A673 (cell line): ENCODE data around the gene UBR4. TPM values are rescaled to one million over a fixed set of nuclear protein-coding genes. Genes with fewer than 3 reads are reported as not detected.
A peak's percentile ranks its signal among the peaks of the same experiment; 100 is the strongest.

ENCODE experiments used
- BruUV-seq: library from RNA; stranded (reverse); fragments of 400-500 nt; replicated peaks from 2 replicates; lab custom pipeline; 2021; lab: Mats Ljungman, UMichigan
- CTCF ChIA-PET: fragments of 300-600 bp; sonication (Branson Sonifier 250); formaldehyde crosslinking; loops from one replicate; lab custom pipeline; 2022; ENCODE audit warnings: antibody characterized with exemption; lab: Charles Lee
- POLR2A ChIA-PET: fragments of 300-600 bp; sonication (Branson Sonifier 250); formaldehyde crosslinking; loops from one replicate; lab custom pipeline; 2022; ENCODE audit warnings: antibody characterized with exemption; ENCODE audit not compliant: low non-redundant PET; lab: Charles Lee
- DNase-seq: peaks from one replicate; pipeline ENCODE4 v3.0.0-alpha.2; 2015; ENCODE audit warnings: low spot score
- H3K27ac ChIP-seq: fragments of 200-600 bp; sonication (generic); 2 replicates; pipeline ENCODE4 v1.5.1; 2016; ENCODE audit warnings: mixed run types, low read depth, mild to moderate bottlenecking, mixed read lengths, antibody characterized with exemption, low read length; ENCODE audit not compliant: poor library complexity, severe bottlenecking
- H3K27me3 ChIP-seq: fragments of 200-600 bp; sonication (generic); replicated peaks from 2 replicates; pipeline ENCODE4 v1.6.1; 2017; ENCODE audit warnings: mixed run types, low read depth, mild to moderate bottlenecking, mixed read lengths, antibody characterized with exemption, low read length; ENCODE audit not compliant: insufficient read depth, poor library complexity
- H3K36me3 ChIP-seq: fragments of 200-600 bp; sonication (generic); 2 replicates; pipeline ENCODE4 v1.6.1; 2016; ENCODE audit warnings: mixed run types, mild to moderate bottlenecking, mixed read lengths, antibody characterized with exemption, low read length; ENCODE audit not compliant: insufficient read depth, poor library complexity, severe bottlenecking
- H3K4me1 ChIP-seq: fragments of 200-600 bp; sonication (generic); 2 replicates; pipeline ENCODE4 v1.6.1; 2017; ENCODE audit warnings: mixed run types, mild to moderate bottlenecking, mixed read lengths, antibody characterized with exemption, low read length; ENCODE audit not compliant: insufficient read depth, poor library complexity, severe bottlenecking
- H3K4me3 ChIP-seq: fragments of 200-600 bp; sonication (generic); 2 replicates; pipeline ENCODE4 v1.5.1; 2016; ENCODE audit warnings: low read depth, mixed run types, mild to moderate bottlenecking, mixed read lengths, low read length; ENCODE audit not compliant: poor library complexity, severe bottlenecking
- H3K9me3 ChIP-seq: fragments of 200-600 bp; sonication (generic); 2 replicates; pipeline ENCODE4 v1.6.1; 2016; ENCODE audit warnings: mixed run types, low read depth, mild to moderate bottlenecking, mixed read lengths, antibody characterized with exemption, low read length; ENCODE audit not compliant: poor library complexity, severe bottlenecking
- CTCF ChIP-seq: fragments of 300-800, 200-600 bp; sonication (generic); conservative IDR thresholded peaks from 2 replicates; pipeline ENCODE4 v1.5.1; 2017; ENCODE audit warnings: low read depth, mild to moderate bottlenecking, antibody characterized with exemption, low read length, moderate library complexity, mixed read lengths
- EZH2 ChIP-seq: fragments of 200-600 bp; sonication (generic); IDR thresholded peaks from 2 replicates; pipeline ENCODE4 v1.6.1; 2017; ENCODE audit warnings: borderline replicate concordance, low read depth, mild to moderate bottlenecking, mixed read lengths, antibody characterized with exemption, low read length; ENCODE audit not compliant: poor library complexity, severe bottlenecking
- intact Hi-C: fragments of 100-400 bp; cut with micrococcal nuclease; formaldehyde crosslinking; loops from one replicate; pipeline ENCODE4 v1.10.0; 2022; ENCODE audit not compliant: unreplicated experiment
- total RNA-seq: library from RNA; stranded (reverse); gene quantifications from 2 replicates; pipeline ENCODE4 v1.2.3, GENCODE V29; 2021

Gene UBR4
- total RNA-seq, 1 experiment from 2014 or later, result 214 TPM

DNA sequence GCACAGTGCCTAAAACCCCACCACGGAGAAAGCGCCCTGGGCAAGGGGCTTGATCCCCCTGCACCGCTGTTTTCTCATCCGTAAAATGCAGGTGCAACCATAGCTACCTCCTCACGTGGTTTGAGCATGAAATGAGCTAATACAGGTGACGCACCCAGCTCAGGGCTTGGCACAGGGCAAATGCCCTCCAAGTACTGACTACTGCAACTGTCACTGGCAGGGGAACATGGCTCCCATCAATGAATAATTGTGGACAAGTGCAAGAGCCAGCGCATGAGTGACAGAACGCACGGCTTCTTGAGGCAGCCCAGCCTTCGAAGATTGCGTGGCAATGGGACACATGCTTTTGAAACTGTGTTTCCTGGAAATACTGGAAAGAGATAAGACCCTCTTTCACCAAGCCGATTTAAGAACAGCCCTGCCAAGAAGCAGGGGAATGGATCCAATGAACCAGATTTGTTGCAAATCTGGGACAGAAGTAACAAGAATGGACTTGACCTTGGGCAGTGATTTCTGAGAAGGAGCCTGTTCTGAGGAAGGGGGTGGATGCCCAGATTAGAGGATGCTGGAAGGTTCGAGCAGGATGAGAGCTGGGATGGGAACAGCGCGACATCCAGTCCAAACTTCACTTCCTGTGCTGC, 160.8 kb downstream of the UBR4 start:
- H3K27ac ChIP-seq, result peak overlapping the region; percentile 57
- TF ChIP-seq CTCF (no peak), EZH2 (no peak)
- H3K9me3 ChIP-seq, result no peaks in the 10 kb centered on the region
- no peaks in the 10 kb centered on the region for H3K27me3 ChIP-seq
- H3K4me3 ChIP-seq, result no peak overlapping the region
- intact Hi-C loops, result no loop called here
- ChIA-PET CTCF (interaction anchor here (1.5 kb wide), 1 partner anchor 136 kb away, joined by 4 read pairs; no protein-coding TSS in a partner anchor), POLR2A (no interaction called here)
- no peak for DNase-seq
- no TSS peak for BruUV-seq
- H3K36me3 ChIP-seq, result no peaks in the 10 kb centered on the region
- H3K4me1 ChIP-seq, result peaks cover 40% of the 10 kb centered on the region

DNA sequence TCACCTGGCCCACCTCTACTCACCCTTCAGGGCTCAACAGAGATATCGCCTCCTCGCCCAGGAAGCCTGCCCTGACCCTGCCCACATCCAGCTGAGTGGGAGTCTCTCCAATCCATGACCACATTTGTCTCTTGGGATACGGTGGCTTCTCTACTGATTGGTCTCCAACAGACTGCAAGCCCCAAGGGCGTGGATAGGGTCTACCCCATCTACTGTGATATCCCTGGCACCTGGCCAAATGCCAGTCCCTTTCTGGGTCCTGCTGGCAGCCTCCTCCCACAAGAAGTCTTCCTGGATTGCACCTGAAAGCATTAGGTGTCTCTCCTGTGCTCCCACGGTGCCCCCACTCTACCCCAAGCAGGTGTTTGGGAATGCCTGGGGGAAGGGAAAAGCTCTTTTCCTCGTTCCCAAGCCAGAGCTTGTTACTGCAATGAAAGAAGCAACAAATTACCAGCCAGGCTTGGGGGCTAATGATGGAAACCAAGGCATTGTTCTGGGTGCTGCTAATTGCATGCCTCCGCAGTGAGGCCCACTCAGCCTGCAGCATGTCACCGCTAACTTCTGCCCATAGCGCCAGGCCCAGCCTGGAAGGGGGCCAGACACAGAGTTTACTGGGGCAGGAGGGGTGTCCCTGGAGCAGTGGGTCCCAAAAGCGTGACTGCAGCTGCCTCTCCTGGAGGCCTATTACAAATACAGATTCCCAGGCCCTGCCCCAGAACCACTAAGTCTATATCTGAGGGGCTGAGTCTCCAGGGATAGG, 162.9 kb downstream of the UBR4 start:
- H3K36me3 ChIP-seq, result no peaks in the 10 kb centered on the region
- peaks cover 28% of the 10 kb centered on the region for H3K4me1 ChIP-seq
- CTCF ChIA-PET, result no interaction called here
- peak overlapping the region; percentile 63 for H3K27ac ChIP-seq
- intact Hi-C loops, result no loop called here
- H3K4me3 ChIP-seq, result no peak overlapping the region
- TF ChIP-seq EZH2 (no peak), CTCF (no peak)
- no peaks in the 10 kb centered on the region for H3K27me3 ChIP-seq
- DNase-seq, result peak; percentile 35
- POLR2A ChIA-PET, result no interaction called here
- no TSS peak for BruUV-seq
- H3K9me3 ChIP-seq, result no peaks in the 10 kb centered on the region

DNA sequence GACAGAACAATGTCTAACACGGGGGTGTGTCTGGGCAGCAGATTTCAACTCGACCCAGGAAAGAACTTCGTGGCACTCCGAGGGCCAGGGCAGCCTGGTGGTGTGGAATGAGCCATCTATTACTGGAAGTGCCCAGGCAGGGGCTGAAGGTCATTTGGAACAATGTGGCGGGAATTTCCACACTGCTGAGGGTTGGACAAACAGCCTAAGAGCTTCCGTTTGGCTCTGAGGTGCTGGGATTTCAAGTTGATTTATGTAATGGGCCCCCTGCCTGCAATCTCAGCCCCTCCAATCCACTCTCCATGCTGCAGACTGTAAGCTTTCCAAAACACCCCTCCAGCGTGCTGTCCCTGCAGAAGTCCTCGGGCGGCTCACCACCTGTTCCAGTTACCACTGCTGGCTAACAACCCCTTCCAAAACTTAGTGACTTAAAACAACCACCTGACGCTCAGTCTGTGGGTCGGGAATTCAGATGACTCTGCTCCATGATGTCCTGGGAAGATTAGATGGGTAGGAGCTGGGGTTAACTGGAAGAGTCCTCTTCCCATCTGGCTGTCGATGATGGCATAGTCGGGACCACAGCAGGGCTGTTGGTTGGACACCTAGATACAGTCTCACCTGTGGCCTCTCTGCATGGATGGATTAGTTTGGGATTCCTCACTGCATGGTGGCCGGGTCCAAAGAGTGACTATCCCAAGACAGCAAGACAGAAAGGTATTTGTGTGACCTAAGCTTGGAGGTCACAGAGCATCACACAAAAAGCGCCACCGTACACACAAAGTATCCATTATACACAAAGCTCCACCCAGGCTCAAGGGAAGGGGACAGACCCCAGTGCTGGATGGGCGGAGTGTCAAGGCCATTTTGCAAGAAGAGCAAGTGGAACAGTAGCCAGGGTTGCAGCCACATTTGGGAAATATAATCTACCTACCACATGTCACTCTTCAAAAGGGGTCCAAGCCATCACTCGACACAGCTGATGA, 163.9 kb downstream of the UBR4 start:
- intact Hi-C loops, result no loop called here
- Histone ChIP-seq H3K4me1 (peaks cover 28% of the 10 kb centered on the region), H3K4me3 (no peak overlapping the region), H3K27me3 (no peaks in the 10 kb centered on the region), H3K36me3 (no peaks in the 10 kb centered on the region), H3K9me3 (no peaks in the 10 kb centered on the region), H3K27ac (no peak overlapping the region)
- CTCF ChIA-PET, result no interaction called here
- TF ChIP-seq EZH2, result no peak
- BruUV-seq, result no TSS peak
- no peak for DNase-seq
- POLR2A ChIA-PET, result no interaction called here
